Measurements from ENCODE around the gene ZC3H14.

DNA sequence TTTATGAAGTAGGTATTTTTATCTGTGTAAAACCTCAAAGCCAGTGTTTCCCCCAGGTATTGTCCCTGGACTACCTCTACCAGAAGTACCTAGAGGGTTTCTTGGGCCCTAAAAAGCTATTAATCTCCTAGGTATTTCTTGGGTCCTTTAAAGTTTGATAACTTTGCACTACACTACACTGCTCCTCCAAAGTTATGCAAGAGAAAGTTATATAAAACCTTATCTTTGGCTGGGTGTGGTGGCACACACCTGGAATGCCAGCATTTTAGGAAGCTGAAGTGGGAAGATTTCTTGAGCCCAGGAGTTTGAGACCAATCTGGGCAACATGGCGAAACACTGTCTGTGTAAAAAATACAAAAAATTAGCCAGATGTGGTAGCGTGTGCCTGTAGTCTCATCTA is 42.9 kb upstream of the ZC3H14 start:
- TF ChIP-seq CTCF (IDR thresholded peaks at IDR 0.05) (no peak), POLR2A (IDR thresholded peaks at IDR 0.05) (no peak)

Data from Peyer's patch (tissue), 4 donors.